Ramos (cell line): Measurements from ENCODE around the gene GNB1L.

Source experiments
- in situ Hi-C: fragments of 300-500 bp; cut with MboI; formaldehyde crosslinking; loops from one replicate; pipeline ENCODE4 v1.14.3; 2022; ENCODE audit warnings: low sequenced_read_pairs; ENCODE audit not compliant: unreplicated experiment

GNB1L gene

DNA sequence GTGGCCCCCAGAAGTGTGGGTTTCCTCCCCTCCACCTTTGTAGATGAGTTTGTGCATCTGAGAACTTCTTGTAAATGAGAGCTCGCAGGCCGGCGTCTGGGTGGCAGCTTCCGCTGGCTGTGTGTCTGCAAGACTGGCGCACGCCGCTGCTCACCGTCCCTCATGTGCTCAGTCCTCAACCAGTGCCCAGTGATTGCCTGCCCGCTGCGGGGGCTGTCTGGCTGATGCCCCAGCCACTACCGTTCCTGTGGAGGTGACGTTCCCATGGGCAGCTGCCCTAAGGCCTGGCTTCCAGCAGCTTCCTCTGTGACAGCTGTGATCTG lies 85.3 kb downstream of the GNB1L start:
- in situ Hi-C loops: no loop called here

DNA sequence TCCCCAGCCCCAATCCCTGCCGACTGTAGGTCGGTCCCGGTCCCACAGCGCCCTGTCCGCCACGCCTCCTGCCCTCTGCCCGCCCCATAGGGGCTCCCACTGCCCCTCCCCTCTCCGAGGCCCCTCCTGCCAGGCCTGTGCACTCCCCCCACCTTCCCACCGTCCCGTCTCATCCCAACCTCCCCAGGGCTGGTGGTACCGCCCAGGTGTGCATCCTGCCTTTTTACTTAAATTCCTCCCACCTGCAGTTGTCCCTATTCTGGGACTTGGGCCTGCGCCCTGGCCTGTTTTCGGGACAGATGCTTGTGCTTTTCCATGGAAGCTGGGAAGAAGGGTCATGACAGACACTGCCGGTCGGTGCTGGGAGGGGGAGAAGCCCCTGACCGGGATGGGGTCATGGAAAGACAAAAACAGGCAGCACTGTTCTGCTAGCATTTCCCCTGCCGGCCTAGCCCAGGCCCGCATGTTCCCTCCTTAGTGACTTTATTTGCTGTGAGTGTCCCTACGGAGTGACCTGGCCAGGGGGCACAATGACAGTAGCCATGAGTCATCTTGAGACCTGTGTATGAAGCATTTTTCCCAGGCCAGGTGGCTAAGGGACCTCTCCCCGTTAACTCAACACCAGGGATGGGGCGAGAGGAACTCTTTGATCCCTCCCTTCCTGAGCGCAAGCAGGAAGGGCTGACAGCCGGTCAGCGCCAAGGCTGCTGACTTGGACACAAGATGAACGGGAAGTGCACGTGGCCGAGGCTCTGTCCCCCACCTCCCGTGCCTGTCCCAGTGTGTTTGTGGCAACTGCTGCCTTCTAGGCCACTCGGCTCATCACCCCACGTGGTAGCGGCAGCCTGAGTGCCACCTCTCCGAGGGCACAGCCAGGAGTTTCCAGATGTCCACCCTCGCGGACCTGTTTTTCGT lies 87.0 kb downstream of the GNB1L start:
- in situ Hi-C loops: no loop called here

DNA sequence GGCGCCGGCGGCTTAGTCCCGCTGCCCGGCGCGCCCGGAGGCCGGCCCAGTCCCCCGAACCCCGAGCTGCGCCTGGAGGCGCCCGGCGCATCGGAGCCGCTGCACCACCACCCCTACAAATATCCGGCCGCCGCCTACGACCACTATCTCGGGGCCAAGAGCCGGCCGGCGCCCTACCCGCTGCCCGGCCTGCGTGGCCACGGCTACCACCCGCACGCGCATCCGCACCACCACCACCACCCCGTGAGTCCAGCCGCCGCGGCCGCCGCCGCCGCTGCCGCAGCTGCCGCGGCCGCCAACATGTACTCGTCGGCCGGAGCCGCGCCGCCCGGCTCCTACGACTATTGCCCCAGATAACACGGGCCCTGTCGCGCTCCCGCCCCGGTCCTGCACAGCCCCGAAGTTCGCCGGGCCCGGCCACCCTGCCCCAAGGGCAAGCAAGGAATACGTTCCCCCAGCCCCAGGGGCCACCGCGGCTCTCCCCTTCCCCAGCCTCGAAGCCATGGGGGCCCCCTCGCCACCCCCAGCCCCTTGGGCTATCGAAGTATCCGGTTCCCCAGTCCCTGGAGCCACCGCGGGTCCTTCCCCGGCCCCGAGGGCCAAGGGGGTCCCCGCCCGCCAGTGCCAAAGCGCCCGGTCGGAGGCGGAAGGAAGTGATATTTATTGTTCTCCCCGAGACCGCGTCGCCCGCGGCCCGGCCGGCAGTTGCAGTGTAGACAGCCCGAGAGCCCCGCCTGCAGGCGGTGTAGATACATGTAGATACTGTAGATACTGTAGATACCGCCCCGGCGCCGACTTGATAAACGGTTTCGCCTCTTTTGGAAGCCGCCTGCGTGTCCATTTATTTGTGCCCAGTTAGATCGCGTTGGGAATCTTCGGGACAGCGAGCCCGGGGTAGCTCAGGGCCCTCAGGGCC lies 87.9 kb downstream of the GNB1L start:
- in situ Hi-C loops: no loop called here

DNA sequence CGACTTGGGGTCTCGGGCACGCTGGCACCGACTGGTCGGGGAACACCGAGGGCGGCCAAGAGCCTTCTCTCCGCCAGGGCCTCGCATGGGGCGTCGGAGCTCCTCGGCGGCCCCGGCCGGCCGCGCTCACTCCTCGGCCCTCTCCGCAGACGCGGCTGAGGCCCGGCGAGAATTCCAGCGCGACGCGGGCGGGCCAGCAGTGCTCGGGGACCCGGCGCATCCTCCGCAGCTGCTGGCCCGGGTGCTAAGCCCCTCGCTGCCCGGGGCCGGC lies 88.5 kb downstream of the GNB1L start:
- in situ Hi-C loops: no loop called here

DNA sequence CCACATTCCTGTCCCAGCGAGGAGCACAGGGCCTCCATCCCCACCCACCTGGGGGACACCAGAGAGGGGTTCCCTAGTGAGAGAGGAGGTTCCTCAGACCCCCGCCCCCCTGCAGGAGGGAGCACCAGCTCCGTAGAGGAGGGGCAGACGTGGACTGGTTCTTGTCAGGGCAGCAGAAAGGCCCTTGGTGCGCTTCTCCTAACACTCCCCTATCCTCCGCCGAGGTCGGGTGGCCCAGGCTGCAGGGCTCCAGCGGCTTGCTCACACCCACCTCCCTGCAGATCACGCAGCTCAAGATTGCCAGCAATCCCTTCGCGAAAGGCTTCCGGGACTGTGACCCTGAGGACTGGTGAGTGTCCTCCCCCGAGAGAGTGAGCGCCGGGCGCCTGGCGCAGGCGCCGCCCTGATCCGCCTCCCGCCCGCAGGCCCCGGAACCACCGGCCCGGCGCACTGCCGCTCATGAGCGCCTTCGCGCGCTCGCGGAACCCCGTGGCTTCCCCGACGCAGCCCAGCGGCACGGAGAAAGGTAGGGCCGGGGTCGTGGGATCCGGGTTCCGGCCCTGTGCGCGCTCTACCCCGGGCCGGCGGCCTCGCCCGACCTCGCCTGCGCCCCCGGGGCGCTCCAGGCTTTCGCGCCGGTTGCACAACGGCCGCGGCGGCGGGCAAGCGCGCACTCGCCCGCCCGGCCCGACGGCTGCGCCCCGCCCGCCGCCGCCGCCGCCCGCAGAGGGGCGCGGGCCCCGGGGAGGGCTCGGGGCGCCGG lies 89.0 kb downstream of the GNB1L start:
- in situ Hi-C loops: no loop called here

DNA sequence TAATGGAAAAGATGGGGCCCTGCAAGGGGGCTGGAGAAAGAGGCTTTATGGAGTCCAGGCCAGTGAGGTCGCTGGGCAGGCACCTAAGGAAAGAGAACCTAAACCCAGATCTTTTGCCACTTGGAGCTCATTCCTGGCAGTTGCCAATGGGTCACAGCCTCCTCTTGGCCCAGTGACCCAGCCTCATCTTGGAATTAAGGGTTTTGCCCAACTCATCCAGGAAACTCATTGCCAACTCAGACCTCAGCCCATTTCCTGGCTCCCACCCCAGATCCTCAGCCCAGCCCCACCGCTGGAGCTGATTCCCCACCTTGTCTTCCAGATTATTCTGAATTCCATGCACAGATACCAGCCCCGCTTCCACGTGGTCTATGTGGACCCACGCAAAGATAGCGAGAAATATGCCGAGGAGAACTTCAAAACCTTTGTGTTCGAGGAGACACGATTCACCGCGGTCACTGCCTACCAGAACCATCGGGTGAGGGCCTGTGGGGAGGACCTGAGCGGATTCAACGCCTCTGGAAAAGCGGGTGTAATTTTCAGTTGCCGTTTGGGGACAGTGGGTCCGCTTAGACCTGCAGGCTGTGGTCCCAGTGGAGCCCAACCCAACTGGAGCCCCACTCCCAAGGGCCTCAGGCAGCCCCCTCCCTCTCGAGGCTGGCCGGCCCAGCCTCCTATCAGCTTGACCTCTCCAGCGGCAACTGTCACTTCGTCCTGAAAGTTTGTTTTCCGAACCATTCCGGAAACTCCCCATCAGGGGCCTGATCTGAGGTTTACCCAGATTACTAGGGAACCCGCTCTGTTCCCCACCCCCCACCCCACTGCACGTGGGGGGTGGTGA lies 89.8 kb downstream of the GNB1L start:
- in situ Hi-C loops: no loop called here

DNA sequence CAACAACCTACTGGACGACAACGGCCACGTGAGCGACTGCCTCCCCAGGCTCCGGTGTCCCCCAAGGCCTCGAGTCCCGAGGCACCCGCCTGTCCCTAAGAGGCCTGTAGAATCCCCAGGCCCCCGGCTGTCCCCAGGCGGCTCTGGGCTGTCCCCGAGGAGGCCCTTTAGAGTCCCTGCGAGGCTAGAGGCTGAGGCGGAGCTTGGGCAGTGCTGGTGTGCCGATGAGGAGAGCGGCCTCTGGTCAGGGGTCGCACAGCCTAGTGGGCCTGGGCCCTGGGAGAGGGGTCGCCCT lies 90.4 kb downstream of the GNB1L start:
- in situ Hi-C loops: no loop called here

DNA sequence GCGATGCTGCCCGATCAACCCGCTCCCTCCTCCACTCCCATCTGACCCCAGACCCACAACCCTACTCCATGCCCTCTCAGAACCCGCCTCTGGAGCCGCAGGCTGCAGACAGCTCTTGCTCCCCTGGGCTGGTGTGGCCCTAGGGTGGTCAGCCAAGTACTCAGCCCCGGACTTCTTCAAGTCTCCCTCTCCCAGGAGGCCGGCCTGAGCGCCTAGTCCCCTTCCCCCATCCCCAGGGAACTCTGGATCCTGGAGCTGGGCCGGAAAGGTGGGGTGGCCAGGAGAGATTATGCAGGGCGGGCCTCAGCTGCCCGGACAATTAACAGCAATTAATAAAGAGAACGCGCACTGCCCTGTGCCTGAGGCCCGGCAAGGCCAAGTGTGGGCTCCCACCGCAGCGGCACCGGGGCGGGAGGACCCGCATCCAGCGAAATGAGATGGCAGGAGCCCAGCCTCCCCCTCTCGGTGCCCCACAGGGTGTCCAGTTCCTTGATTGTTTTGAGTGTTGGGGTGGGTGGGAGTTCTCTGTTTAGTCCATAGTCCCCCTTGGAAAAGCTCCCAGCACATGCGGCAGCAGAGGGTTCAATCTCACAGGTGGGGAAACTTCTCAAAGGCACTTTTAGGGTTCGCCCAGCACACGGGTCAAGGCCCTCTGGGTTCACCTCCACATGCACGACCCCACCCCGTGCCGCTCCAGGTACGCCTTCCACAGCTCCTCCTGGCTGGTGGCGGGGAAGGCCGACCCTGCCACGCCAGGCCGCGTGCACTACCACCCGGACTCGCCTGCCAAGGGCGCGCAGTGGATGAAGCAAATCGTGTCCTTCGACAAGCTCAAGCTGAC lies 91.0 kb downstream of the GNB1L start:
- in situ Hi-C loops: no loop called here

DNA sequence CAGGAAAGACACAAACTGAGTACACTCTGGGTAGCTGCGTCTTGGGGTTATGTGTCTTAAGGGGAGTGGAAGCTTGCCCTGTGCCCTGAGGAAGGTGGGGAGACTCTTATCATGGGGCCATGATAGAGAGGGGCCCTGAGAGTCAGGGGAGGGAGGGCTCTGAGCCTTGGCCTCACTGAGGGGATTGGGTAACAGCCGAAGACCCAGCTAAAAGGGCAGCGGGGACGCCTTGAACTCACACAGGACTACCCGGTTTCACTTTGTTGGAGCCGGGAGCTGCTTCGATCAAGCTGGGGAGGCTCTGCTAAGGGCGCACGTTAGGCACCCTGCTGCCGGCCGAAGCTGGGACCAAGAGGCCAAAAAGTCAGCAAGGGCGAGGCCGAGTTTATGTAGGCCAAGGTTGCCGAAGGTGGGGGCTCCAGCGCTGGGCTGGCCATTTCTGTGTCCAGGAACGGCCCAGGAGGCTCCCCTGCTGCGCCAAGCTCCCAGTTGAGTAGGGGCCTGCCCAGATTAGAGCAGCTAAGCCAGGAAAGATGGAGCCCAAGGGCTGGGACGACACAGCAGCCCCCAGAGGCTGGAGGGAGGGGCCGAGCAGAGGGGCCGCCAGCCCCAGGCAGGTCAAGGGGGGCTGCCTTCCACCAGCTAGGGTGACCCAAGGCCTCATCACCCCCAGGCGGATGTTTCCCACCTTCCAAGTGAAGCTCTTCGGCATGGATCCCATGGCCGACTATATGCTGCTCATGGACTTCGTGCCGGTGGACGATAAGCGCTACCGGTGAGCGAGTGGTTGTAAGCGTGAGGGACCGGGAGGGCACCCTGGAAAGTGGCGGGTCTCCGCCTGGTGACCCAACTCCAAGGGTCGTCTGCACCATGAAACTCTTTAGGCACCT lies 91.9 kb downstream of the GNB1L start:
- in situ Hi-C loops: no loop called here

DNA sequence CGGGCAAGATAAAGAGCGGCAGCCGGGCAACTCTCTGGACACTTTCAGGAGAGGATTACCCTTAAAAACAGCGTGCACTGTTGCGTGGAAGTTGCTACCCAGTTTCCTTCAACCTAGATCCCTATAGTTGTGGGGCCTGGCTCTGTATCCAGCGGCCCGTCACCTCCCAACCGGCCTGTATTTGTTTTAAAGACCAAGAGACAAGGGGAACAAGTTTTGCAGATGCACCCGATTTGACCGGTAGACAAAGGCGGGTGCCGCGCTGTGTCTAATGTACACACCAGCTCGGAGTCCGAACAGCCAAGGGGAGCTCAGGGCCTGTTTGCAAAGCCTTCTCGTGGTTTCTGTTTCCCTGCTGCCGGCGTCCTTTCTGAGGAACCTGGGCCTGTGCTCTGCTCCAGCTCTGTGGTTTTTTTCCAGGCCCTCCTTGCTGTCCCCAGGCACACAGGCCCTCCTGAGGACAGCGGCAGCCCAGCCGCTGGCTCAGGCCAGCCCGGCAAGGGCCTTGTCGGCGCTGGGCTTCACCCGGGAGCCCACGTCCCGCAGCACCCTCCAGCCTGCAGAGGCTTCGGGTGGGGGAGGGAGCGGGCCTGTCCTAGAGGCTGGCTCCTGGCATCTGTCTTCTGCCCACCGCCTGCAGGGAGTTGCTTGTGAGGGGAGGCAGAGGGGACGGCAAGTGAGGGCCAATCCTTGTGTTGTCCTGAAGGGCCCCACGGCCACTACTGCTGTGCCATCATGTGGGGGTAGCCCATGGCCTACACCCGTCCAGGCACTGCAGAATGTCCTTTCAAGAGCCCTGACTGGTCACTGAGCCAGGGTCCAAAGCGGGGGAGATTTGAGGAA lies 92.7 kb downstream of the GNB1L start:
- in situ Hi-C loops: no loop called here

DNA sequence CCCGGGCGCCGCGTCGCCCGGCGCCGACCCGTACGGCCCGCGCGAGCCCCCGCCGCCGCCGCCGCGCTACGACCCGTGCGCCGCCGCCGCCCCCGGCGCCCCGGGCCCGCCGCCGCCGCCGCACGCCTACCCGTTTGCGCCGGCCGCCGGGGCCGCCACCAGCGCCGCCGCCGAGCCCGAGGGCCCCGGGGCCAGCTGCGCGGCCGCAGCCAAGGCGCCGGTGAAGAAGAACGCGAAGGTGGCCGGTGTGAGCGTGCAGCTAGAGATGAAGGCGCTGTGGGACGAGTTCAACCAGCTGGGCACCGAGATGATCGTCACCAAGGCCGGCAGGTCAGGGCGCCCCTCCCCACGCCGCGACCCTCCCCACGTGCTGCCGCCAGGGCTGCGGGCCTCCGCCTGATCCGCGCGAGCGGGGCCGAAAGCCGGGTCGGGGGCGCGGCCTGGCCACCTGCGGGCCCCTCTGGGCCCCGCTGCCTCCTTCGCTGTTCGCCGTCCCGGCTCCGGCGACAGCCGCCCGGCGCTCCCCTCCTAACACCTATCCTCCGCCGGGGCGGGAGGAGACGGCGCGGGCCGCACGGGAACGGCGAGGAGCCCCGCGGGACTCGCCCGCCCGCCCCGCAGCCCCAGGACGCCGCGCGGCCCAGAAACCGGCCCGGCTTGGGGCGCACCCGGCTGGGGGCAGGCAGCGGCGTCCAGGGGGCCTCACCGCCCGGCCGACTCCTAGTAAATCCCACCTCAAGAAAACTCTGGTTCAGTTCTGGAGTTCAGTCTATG lies 93.5 kb downstream of the GNB1L start:
- in situ Hi-C loops: no loop called here

DNA sequence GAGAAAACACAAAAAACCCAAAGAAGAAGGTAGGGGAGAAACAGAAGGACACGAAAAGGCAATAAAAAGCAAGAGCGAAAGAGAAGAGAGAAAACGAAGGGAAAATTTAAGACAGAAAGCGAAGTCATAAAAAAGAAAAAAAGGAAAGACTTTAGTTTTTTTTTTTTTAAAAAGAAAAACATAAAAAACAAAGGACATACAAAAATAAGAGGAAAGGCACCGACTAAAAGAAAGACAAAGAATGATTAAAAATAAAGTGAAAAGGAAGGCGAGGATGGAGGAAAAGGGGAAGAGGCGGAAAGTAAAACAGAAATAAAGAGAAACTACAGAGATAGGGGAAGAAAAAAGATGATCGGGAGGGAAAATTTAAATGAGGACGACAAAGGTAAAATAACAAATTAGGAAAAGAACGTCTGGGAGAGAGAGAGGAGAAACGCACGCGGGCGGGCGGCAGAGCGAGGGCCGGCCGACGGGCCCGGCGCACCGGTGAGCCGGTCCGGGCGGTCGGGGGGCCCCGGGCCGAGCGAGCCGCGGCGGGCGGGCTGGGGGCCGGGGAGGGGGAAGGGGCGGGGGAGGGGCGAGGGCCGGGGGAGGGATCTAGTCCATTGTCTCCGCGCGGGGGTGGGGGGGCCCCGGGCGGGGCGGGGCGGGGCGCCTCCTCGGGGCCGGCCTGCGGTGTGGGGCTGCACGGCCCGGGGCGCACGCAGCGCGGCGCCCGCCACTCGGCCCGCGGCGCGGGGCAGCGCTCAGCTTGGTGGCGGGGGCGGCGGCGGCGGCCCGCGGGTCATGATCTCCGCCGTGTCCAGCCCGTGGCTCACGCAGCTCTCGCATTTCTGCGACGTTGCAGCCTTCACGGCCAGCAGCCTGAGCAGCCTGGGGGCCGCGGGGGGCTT lies 94.4 kb downstream of the GNB1L start, which contains the start of gene TBX1:
TBX1 (plus strand) TSS at position 721 of the 893 bp plus-strand sequence; CDS start at position 787, 66 bp downstream.
- in situ Hi-C loops: no loop called here

DNA sequence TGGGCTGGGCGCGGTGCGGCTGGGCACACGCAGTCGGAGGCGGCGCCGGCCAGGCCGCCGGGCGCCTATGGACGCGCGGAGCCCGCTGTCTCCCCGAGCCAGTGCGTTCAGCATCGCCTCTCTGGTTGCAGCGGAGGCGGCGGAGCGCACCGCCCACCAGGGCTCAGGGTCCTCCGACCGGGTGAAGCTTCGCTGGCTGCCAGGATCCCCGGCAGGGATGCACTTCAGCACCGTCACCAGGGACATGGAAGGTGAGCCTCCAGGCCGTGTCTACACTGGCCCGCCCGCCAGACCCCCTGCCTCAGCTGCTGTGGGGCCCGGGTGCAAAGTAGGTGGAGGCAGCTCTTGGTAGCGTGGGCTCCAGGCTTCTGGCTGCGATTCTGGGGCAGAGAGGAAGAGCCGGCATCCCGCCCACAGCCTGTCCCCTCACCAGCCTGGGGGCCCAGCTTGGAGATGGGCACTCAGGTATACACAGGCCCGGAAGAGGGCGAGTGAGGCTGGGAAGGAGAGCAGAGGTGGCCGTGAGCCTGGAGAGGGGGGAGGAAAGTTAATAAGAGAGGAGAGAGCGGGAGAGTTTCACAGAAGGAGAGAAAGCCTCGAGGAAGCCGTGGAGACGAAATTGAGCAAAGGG lies 95.1 kb downstream of the GNB1L start:
- in situ Hi-C loops: no loop called here

DNA sequence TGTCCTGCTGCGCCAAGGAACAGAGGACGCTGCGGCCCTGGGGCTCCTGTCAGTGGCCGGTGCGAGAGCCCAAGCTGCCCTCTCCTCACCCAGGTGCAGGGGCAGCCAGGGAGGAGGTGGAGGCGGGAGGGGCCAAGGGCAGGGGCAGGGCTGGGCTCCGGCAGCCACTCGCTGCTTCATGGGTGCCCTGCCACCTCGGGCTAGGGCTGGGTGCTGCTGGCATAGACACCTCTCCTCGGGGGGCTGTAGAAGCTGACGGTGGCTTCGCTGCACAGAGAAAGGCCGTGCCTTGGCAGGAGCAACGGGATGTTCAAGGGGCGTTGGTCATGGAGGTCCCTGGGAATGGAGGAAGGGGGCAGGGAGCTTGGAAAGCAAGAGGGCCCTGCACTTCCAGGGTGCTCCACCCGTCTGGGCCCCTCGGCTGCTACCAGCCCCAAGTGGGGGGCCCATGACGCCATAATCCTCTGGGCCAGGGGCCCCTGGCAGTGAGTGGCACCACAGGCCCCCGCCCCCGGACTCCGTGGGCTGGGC lies 95.7 kb downstream of the GNB1L start:
- in situ Hi-C loops: no loop called here
